Measurements from ENCODE around the gene PPP3R1. TPM values are rescaled to one million over a fixed set of nuclear protein-coding genes. Genes with fewer than 3 reads are reported as not detected.

PPP3R1 gene
- total RNA-seq, 4 donors from 2014 or later, result 31.5 to 41.7 (median 36.3) TPM

- H3K27ac ChIP-seq, result no peak overlapping the region
- H3K4me1 ChIP-seq, result peaks cover 0 to 27% (median 11%) of the 10 kb centered on the region in 4 donors
- DNase-seq (ENCODE audit: low spot score in 2 of 2), result no peak
- H3K9me3 ChIP-seq, result no peaks in the 10 kb centered on the region
- no peaks in the 10 kb centered on the region for H3K36me3 ChIP-seq
- H3K4me3 ChIP-seq, result no peak overlapping the region
- no peaks in the 10 kb centered on the region for H3K27me3 ChIP-seq
- WGBS, 2 donors, result 63 to 72% methylated on average over 4 of the region's 4 CpGs
- TF ChIP-seq POLR2A (IDR thresholded peaks at IDR 0.05) (no peak), EP300 (IDR thresholded peaks at IDR 0.05) (peak in 1 of 2 donors; percentile 10), CTCF (IDR thresholded peaks at IDR 0.05) (no peak)
These were observed 27.4 kb upstream of the PPP3R1 start for GRCh38 chr2:68279691-68280090.

- Histone ChIP-seq H3K4me3 (no peak overlapping the region), H3K4me1 (peaks cover 0 to 15% (median 3%) of the 10 kb centered on the region in 4 donors), H3K27ac (no peak overlapping the region), H3K27me3 (no peaks in the 10 kb centered on the region), H3K9me3 (no peaks in the 10 kb centered on the region), H3K36me3 (no peaks in the 10 kb centered on the region)
- DNase-seq (ENCODE audit: low spot score in 2 of 2), result no peak
- 41 to 85% methylated on average over 1 of the region's 1 CpG for WGBS, 2 donors
- TF ChIP-seq POLR2A (IDR thresholded peaks at IDR 0.05), result no peak
- no peak for TF ChIP-seq EP300 (IDR thresholded peaks at IDR 0.05)
- no peak for TF ChIP-seq CTCF (IDR thresholded peaks at IDR 0.05)
These were observed 25.8 kb upstream of the PPP3R1 start for GRCh38 chr2:68278169-68278568.

GRCh38 chr2:68274022-68274421, 21.7 kb upstream of the PPP3R1 start:
- no peaks in the 10 kb centered on the region for H3K9me3 ChIP-seq
- DNase-seq (ENCODE audit: low spot score in 2 of 2), result no peak
- no peaks in the 10 kb centered on the region for H3K36me3 ChIP-seq
- peaks cover 0 to 17% (median 5%) of the 10 kb centered on the region in 4 donors for H3K4me1 ChIP-seq
- H3K4me3 ChIP-seq, result no peak overlapping the region
- TF ChIP-seq CTCF (IDR thresholded peaks at IDR 0.05) (no peak), EP300 (IDR thresholded peaks at IDR 0.05) (no peak), POLR2A (IDR thresholded peaks at IDR 0.05) (no peak)
- H3K27me3 ChIP-seq, result no peaks in the 10 kb centered on the region
- peak overlapping the region in 2 of 4 donors; percentile 21 to 53 for H3K27ac ChIP-seq
- 46 to 54% methylated on average over 3 of the region's 3 CpGs for WGBS, 2 donors

GRCh38 chr2:68272246-68272994, 20.1 kb upstream of the PPP3R1 start:
- TF ChIP-seq CTCF (IDR thresholded peaks at IDR 0.05) (no peak), EP300 (IDR thresholded peaks at IDR 0.05) (peak in 1 of 2 donors; percentile 30), POLR2A (IDR thresholded peaks at IDR 0.05) (no peak)
- no peaks in the 10 kb centered on the region for H3K9me3 ChIP-seq
- no peaks in the 10 kb centered on the region for H3K36me3 ChIP-seq
- no peak for DNase-seq (ENCODE audit: low spot score in 2 of 2)
- H3K27ac ChIP-seq, result peak overlapping the region; percentile 20 to 53 (median 46)
- H3K27me3 ChIP-seq, result no peaks in the 10 kb centered on the region
- H3K4me3 ChIP-seq, result no peak overlapping the region
- WGBS, 2 donors, result 19 to 33% methylated on average over 2 of the region's 2 CpGs
- peaks cover 0 to 17% (median 5%) of the 10 kb centered on the region in 4 donors for H3K4me1 ChIP-seq

- peaks cover 0 to 5% (median under 1%) of the 10 kb centered on the region in 4 donors for H3K4me1 ChIP-seq
- TF ChIP-seq POLR2A (IDR thresholded peaks at IDR 0.05) (no peak), EP300 (IDR thresholded peaks at IDR 0.05) (no peak), CTCF (IDR thresholded peaks at IDR 0.05) (no peak)
- 92 to 98% methylated on average over 1 of the region's 1 CpG for WGBS, 2 donors
- H3K27me3 ChIP-seq, result no peaks in the 10 kb centered on the region
- no peak overlapping the region for H3K27ac ChIP-seq
- no peak overlapping the region for H3K4me3 ChIP-seq
- H3K36me3 ChIP-seq, result no peaks in the 10 kb centered on the region
- DNase-seq (ENCODE audit: low spot score in 2 of 2), result no peak
- no peaks in the 10 kb centered on the region for H3K9me3 ChIP-seq
These were observed 14.3 kb upstream of the PPP3R1 start for GRCh38 chr2:68266655-68267054.

Data from tibial nerve (tissue), 4 donors.